CD4-positive, alpha-beta T cell treated with Interleukin-21 for 1 hour (primary cell): ENCODE results near the gene PLPP4.

Source experiments
- DNase-seq: peaks from one replicate; pipeline ENCODE4 v3.0.0-alpha.2; 2020

Gene PLPP4

DNA sequence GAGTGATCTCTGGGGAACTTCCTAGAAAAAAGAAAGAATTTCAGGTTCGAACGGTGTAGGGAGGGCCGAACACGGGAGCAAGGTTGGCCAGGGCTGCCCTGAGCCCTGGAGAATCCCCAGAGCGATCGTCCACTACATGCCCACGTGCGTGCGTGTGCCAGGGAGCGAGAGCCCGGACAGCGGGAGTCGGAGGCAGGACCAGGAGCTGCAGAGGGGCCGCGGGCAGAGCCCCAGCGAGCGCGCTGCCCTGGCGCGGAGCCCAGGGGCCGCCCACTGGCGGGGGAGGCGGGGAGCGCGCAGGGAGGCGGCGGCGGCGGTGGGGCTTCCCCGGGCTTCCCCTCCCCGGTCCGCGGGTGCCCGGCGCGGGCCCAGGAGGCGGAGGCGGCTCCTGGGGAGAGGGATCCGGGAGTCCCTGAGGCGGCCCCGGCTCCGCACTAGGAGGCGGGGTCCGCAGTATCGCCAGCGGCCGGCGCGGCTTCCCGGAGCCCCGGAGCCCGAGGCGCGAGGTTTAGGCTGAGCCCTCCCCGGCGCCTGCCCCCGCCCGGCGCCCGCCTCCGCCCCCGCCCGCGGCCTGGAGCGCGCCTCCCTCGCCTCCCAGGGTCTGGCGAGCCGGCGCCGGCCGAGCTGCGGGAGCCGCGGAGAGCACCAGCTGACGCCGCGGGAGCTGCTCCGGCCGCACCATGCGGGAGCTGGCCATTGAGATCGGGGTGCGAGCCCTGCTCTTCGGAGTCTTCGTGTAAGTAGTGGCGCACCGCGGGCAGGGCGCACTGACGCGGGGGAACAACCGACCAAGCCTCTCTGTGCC lies at the start of gene PLPP4:
Gene PLPP4, plus strand, starts transcription at position 602 of the 805 bp plus-strand sequence. Its CDS starts 79 bp downstream, at position 681.
- DNase-seq: no peak

GRCh38 chr10:120409816-120410215 lies 47.2 kb upstream of the PLPP4 start:
- no peak for DNase-seq

DNA sequence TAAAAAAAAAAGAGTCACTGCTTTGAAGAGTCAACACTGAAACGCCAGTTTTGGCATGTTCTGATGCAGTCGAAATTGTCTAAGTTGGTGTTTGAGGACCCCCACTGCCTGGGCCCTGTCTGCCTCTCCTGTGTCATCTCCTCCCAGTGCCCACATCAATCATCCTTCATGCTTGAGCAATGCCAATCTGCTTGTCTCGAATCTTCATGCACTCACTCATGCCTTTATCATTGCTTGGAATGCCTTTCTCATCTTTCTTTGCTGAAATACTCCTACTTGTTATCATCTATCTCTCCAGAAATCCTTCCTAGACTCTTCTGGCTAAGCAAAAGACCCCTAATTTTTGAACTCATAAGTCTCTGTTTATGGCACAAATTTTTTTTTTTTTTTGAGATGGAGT lies 42.1 kb upstream of the PLPP4 start:
- DNase-seq: no peak

DNA sequence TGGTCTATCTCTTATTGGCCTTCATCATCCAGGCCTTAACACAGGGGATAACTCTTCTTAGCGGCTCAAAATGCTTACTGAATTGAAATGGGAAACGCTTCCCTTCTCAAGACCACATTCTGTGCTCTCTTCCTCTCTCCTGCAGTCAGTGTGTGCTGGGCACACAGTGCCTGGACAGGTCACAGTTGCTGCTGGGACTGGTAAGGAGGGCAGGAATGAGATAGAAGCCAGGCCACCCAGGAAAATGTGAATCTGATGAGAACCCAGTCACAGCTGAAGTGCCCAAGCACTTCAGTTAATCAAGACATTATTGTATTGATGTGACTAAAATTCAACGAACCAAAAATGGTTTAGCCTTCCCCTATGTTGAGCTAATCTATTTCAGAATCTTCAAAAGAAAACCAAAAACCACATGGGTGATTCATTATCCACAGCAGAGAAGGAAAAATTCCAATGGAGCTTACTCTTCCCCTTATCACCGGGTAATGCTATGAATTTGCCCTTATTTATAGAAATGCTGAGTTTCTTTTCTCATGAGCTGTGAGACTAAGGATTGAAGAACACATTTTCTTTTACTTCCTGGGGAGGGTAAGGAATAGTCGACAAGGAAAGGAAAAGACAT lies 41.2 kb upstream of the PLPP4 start:
- no peak for DNase-seq

GRCh38 chr10:120420421-120420820 lies 36.6 kb upstream of the PLPP4 start:
- no peak for DNase-seq

DNA sequence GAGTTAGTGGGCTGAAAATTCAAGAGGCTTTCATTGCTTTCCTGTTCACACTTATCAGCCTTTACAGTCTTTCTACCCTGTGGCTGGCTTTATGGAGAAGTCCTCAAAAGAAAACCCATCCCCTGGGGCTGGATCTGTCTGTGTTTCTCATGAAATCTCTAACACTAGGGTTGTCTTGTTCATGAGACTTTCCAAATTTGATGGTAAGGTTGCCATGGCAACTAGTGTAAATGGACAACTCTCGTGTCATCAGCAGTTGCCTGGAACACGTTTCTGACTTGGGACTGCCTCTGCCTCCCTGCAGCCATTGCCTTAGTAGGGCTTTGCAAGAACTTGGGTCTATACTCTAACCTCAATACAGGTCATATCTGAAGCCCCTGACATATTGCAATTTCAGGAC lies 35.8 kb upstream of the PLPP4 start:
- no peak for DNase-seq

GRCh38 chr10:120422457-120422856 lies 34.6 kb upstream of the PLPP4 start:
- DNase-seq: no peak

- no peak for DNase-seq
These were observed 33.4 kb upstream of the PLPP4 start for GRCh38 chr10:120423431-120424197.

GRCh38 chr10:120424198-120424464 lies 32.9 kb upstream of the PLPP4 start:
- DNase-seq: no peak

DNA sequence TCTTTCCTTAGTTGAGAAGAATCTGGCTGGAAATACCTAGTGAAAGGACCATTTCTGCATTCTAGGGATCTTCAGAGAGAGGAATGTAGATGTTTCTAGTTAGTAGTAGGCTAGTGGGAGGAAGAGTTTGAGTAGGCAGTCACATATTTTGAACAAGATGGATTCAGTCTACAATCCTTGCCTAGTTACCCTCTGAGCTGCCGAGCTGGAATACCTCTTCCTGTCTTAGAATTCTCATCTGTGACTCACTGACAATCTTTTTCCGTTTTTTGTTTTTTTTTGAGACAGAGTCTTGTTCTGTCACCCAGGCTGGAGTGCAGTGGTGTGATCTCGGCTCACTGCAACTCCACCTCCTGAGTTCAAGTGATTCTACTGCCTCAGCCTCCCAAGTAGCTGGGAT lies 30.7 kb upstream of the PLPP4 start:
- DNase-seq: no peak

- DNase-seq: no peak
These were observed 28.3 kb upstream of the PLPP4 start for GRCh38 chr10:120428754-120429153.

- DNase-seq: no peak
These were observed 27.6 kb upstream of the PLPP4 start for GRCh38 chr10:120429395-120429794.

GRCh38 chr10:120431251-120431651 lies 25.8 kb upstream of the PLPP4 start:
- DNase-seq: no peak

DNA sequence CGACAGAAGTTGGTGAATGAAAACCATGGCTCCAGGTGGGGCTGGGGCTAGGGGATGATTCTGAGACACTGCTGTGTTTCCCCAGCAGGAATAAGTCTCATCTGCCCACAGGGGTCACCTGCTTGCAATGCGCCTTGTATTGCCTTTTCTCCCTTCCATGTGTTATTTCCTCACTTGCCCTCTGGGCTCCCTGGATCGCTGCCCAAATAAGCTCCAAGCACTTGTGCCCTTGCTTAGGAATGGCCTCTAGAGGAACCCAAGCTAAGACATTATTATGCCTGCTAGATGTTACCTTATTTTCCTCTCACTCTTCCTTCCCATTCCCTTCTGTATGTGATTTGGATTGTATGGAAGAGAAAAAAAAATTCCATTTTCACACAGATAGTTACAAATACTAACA lies 24.8 kb upstream of the PLPP4 start:
- no peak for DNase-seq

DNA sequence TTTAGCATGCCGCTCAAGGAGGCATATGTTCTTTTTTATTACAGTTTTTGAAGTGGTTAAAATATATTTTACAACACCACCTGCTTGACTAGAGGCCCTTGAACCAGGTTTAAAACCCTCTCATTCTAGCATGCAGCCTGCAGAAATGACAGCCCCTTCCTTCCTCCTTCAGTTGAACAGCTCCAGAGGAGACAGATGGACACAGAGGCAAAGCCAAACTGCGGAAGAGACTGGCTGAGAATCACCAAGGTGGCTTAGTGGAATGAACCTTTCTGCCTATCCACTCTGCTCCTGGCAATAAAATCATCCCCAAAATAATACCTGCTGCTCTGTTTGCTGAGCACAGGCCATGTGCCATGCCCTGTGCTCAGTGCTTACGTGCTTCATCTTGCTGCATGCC lies 23.9 kb upstream of the PLPP4 start:
- no peak for DNase-seq

DNA sequence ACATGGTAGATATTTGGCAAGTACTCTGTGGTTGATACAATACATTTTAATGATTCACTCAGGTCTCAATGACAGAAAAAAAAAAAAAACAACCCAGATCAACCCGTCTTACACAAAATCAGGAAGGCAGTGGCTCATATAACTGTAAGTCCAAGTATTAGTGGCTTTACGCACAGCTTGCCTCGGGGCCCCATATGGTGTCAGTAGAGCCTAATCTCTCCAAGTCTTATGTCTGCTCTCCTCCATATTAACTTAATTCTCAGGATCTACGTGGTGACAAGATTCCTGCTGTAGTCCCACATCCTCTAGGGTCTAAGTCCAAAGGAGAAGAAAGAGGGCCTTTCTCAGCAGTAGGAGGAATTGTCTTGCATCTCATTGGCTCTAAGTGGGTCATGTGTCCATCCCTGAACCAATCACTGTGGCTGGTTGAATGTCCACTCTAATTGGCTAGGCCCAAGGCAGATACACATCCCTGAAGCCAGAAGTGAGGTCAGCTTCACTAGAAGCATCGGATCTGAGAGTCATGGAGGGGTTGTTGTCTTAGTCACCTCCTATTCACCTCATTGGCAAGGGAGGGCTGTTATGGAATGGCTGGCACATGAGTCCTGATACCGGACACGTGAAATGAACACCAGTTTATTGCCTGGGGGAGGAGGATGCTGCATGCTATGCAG lies 20.5 kb upstream of the PLPP4 start:
- no peak for DNase-seq

DNA sequence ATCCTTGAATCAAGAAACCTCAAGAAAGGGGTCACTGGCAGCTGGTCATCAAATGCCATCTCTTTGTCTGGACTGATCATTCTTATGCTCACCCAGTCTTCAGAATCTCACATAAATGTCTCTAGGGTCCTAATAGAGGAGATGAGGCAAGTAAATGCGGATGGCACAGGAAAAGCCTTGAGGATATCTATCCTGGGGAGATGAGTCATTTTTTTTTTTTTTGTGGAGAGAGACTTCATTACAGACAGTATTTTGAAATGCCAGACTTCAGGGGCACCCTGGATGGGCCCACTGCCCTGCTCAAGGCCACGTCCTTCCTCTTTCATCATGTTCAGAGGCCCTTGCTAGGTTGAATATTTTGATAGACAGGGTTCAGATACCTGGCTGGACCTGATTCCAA lies 19.5 kb upstream of the PLPP4 start:
- DNase-seq: no peak

- DNase-seq: no peak
These were observed 5.1 kb upstream of the PLPP4 start for GRCh38 chr10:120451968-120452367.

DNA sequence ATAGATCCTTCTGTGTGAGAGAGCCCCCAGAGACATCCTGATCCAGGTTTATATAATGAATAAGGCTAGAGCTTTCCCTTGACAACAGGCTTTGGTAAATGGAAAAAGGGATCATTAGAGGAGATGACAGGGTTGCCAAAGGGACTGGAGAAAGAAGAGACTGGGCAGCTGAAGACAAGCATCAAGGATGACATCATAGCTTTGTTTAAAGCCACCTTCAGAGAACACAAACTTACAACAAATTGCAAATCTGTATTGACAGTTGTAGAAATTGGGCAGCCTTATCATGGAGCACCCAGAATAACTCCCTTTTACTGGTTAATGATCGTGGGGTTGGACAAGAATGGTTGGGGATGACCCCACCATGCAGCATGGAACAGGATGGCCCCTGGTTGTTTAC lies 3.7 kb upstream of the PLPP4 start:
- DNase-seq: no peak

- DNase-seq: no peak
These were observed 3.1 kb upstream of the PLPP4 start for GRCh38 chr10:120453886-120454285.

GRCh38 chr10:120455004-120455403 lies 2.0 kb upstream of the PLPP4 start:
- no peak for DNase-seq

DNA sequence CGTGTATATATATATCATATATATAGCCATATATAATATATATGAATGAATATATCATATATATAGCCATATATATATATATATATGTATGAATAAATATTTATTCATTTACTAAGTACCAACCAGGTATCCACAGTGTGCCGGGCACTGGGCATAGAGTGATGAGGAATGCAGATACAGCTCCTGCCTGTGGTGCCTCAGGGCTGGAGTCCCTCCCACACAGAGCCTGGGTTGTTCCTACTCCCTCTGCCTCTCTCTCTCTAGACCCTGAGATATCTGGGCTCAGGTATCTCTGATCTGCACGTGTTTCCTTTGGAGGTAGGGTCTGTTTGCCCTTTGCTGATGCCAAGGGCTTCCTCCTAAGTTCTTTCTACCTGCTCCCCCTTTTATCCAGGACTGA lies 1.4 kb upstream of the PLPP4 start:
- no peak for DNase-seq

DNA sequence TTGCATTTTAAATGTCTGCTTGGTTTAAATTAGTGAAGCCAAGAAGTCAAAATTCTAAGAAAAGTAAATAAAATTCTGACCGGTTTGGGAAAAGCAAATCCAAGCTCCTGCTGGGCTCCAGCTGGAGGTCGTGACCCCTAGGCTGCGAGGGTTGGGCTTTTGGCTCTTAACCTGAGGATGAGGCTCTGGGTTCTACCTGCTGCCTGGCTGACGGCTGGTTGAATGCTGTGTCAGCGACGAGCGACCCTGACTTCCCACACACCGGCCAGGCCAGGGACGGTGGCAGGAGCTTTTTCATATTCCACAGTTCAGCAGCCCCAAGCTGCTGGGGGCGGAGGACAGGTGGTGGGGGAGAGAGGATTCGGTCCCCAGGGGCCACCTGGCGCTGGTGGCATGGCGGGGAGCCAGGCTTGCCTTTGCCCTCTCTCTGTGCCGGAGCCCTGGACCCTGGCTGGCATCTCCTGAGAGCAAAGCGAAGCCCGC lies 843 bp upstream of the PLPP4 start:
- no peak for DNase-seq
